GM19467 (cell line): ENCODE measurements around the gene SNTA1.
A peak's percentile ranks its signal among the peaks of the same experiment; 100 is the strongest.
"Not testable (repeated sequence)": the region's sequence is repeated elsewhere in the genome, so short reads cannot be mapped to it uniquely, and the experiment has no call there.

Experiments
- ATAC-seq: cut with Tn5 transposase; IDR thresholded peaks from one replicate; pipeline ENCODE4 v1.9.1; 2021; ENCODE audit warnings: mild to moderate bottlenecking, moderate library complexity; ENCODE audit not compliant: unreplicated experiment

Gene SNTA1

GRCh38 chr20:33443512-33444239, at the start of gene SNTA1:
Gene SNTA1 (minus strand): TSS chr20:33443763. CDS start chr20:33443620, 143 bp downstream.
- ATAC-seq, result peak; percentile 56

- no peak for ATAC-seq
Observed at GRCh38 chr20:33490934-33491656, 47.5 kb upstream of the SNTA1 start.

- peak; percentile 31 for ATAC-seq
Observed at GRCh38 chr20:33490023-33490933, 46.7 kb upstream of the SNTA1 start, which contains the start of gene CBFA2T2. Gene CBFA2T2 (plus strand): TSS chr20:33490096. CDS start chr20:33490268, 172 bp downstream.

GRCh38 chr20:33489495-33490022, 46.0 kb upstream of the SNTA1 start:
- peak; percentile 89 for ATAC-seq

- ATAC-seq, result not testable (repeated sequence)
Observed at GRCh38 chr20:33488661-33489494, 45.3 kb upstream of the SNTA1 start.

GRCh38 chr20:33488201-33488600, 44.6 kb upstream of the SNTA1 start:
- ATAC-seq, result no peak

GRCh38 chr20:33483186-33483585, 39.6 kb upstream of the SNTA1 start:
- not testable (repeated sequence) for ATAC-seq

GRCh38 chr20:33482581-33482980, 39.0 kb upstream of the SNTA1 start:
- no peak for ATAC-seq

- ATAC-seq, result no peak
Observed at GRCh38 chr20:33481431-33481941, 37.9 kb upstream of the SNTA1 start.

- no peak for ATAC-seq
Observed at GRCh38 chr20:33480048-33480447, 36.5 kb upstream of the SNTA1 start.

GRCh38 chr20:33477386-33478234, 34.0 kb upstream of the SNTA1 start:
- ATAC-seq, result no peak

- no peak for ATAC-seq
Observed at GRCh38 chr20:33475381-33476152, 32.0 kb upstream of the SNTA1 start.

GRCh38 chr20:33474963-33475362, 31.4 kb upstream of the SNTA1 start:
- ATAC-seq, result no peak

GRCh38 chr20:33474097-33474873, 30.7 kb upstream of the SNTA1 start:
- no peak for ATAC-seq

- no peak for ATAC-seq
Observed at GRCh38 chr20:33472868-33473435, 29.4 kb upstream of the SNTA1 start.

- no peak for ATAC-seq
Observed at GRCh38 chr20:33470866-33471265, 27.3 kb upstream of the SNTA1 start.

- ATAC-seq, result no peak
Observed at GRCh38 chr20:33470457-33470856, 26.9 kb upstream of the SNTA1 start.
